GM23248 (cell line): ENCODE measurements around the gene BARHL2.

Experiments used
- EZH2 ChIP-seq: fragments of 200-600 bp; sonication (generic); IDR thresholded peaks from 2 replicates; pipeline ENCODE4 v1.6.1; 2018; ENCODE audit warnings: antibody characterized with exemption, mild to moderate bottlenecking; ENCODE audit not compliant: insufficient read depth, poor library complexity, severe bottlenecking
- EZH2phosphoT487 ChIP-seq: fragments of 200-600 bp; sonication (generic); IDR thresholded peaks from 2 replicates; pipeline ENCODE4 v1.6.1; 2018; ENCODE audit warnings: antibody characterized with exemption, moderate library complexity, mild to moderate bottlenecking, low read depth; ENCODE audit not compliant: insufficient read depth

DNA sequence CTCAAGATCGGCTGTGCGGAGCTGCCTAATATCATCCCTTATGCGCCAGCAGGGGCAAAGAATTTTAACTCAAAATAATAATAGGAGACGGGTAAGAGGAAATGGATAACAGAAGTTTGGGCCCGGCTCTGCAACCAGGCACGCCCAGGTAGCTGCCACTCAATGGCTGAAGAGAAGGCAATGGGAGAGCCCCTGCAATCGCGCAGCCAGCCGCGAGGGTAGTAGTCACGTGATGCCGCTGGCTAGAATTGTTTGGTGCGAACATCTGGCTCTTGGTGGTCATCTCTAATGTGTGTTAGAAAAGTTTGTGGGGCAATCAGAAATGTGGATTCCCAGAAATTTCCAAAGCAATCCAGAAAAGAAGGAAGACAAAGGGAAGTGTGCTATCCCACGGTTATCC lies 12.3 kb downstream of the BARHL2 start:
- TF ChIP-seq EZH2 (no peak), EZH2phosphoT487 (no peak)
